GM18502 (cell line): ENCODE results near the gene OSBPL5.

ENCODE experiments used
- ATAC-seq: cut with Tn5 transposase; IDR thresholded peaks from one replicate; pipeline ENCODE4 v1.9.1; 2021; ENCODE audit warnings: mild to moderate bottlenecking; ENCODE audit not compliant: unreplicated experiment, poor library complexity

OSBPL5 gene

DNA sequence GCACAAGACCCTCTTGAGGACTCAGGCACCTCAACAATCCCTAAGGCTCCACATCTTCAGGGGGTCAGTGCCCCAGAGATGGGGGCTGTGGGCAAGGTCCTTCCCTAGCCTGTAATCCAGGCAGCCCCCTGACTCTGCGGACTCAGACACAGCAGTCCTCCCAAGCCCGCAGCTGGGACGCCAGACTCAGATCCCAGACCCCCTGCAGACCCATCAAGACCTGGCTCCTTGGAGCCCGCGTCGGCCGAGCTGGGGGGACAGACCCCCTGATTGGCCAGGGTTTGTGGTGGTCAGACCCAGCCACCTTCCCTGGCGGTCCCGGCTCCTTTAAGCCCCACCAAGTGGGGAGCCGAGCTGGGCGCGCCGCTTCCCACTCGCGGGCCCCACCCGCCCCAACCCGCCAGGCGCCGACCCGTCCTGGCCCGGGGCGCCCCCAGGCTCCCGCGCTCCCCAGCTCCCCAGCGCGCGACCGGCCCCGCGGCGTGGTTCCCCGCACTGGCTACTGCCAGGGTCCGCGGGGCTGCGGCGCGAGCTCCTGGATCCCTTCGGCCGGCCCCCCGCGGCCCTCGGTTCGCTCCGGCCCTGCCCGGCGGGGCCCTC is 458 bp downstream of the OSBPL5 start:
- no peak for ATAC-seq

GRCh38 chr11:3164138-3164551 is 965 bp downstream of the OSBPL5 start:
- no peak for ATAC-seq

GRCh38 chr11:3163241-3163981 is 1.7 kb downstream of the OSBPL5 start:
- no peak for ATAC-seq

- no peak for ATAC-seq
These were observed 2.5 kb downstream of the OSBPL5 start for GRCh38 chr11:3162410-3163240.

DNA sequence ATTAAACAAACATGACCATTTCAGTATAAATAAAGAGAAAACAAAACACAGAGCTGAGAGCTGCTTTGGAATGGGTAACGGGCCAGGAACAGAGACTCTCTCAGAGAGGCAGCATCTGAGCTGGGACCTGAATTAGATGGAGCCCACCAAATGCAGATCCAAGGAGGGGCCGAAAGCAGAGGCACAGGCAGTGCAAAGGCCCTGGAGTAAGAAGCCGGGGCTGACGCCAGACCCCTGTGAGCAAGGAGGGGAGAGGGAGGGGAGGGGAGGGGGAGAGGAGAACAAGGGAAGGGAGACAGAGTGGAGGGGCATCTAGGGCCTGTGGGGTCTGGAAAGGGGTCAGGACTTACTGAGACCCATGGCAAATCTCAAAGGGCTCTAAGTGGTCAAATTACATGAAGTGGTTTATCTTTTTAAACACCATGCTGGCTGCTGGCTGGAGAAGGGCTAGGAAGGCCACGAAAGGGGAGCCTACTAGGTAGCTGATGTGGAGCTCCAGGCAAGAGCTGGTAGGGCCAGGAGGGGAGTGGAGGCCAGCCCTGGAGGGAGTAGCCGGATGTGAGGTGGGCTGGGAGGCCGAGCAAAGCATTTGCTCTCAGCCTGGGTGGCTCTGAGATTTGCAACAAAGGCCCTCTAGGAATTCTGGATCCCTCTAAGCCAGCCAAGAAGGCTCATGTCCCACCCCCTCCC is 3.2 kb downstream of the OSBPL5 start:
- ATAC-seq = no peak

- ATAC-seq = no peak
These were observed 3.8 kb downstream of the OSBPL5 start for GRCh38 chr11:3161309-3161708.

DNA sequence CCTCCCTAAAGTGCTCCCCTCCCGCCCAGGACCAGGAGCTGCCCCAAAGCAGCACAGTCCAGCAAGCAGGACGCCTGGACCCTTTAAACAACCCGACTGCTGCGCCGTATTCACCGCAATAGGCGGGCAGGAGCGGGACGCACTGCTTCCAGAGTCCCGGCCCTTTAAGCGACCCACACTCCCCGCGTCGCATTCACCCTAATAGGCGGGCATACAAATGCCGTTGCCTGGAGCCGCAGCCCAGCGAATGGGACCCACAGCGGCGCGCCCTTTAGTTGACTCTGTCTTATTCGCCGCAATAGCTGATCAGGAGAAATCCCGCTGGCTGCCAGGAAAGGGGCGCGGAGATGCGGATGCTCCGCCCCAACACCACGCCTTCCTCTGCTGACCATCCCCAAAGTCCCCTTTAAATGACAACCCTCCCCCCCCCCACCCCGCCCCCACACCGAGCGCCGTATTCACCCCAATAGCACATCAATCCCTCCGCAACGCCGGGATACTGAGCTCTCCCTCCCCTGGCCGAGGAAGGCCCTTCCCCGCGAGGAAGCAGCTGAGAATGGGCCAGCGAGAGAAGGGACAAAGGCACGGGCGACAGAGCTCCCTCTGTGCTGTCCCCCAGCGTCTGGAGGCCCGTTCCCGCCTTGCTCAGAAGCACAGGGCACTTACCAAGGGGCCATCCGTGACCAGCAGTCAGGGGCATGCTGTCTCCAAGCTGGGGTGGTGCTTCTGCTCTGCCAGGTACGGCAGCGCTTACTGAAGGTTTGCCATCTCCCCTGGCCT is 4.7 kb downstream of the OSBPL5 start:
- ATAC-seq = no peak

DNA sequence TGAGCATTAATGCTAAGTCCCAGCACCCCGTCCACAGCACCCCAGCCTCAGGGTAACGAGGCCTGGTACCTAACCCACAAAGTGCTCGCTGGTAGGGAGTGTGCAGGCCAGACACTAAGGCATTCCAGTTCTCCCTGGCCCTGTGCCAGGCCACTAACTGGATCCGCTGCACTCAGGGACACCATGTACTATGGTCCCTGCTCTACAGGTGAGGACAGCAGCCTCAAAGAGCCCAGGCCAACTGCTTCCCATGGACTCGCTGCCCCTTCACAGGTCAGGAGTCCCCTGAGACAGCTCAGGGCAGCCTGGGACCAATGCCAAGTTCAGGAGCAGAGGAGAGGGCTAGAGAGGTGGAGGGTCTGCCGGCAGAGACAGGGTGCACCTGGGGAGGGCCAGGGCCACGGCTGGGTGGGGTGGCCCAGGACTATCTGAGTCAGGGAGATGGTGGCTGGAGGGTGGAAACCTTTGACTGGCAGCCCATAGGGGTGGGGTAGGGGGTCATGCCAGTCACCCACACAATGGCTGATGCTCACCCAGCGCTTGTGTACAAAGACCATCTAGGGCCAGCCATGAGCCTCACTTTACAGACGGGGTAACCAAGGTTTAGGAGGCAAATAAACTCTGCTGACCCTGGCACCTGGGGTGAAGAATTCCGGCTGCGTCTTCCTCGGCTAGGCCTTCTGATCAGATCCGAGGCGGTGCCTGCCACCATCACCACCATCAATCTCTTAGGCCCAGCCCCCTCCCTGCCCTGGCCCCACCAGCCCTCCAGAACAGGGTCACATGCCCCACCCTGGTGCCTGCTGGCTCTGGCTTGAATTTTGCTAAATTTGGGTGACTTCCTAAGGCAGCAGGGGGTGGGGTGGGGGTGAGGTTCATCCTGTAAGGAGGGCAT is 5.6 kb downstream of the OSBPL5 start:
- no peak for ATAC-seq

DNA sequence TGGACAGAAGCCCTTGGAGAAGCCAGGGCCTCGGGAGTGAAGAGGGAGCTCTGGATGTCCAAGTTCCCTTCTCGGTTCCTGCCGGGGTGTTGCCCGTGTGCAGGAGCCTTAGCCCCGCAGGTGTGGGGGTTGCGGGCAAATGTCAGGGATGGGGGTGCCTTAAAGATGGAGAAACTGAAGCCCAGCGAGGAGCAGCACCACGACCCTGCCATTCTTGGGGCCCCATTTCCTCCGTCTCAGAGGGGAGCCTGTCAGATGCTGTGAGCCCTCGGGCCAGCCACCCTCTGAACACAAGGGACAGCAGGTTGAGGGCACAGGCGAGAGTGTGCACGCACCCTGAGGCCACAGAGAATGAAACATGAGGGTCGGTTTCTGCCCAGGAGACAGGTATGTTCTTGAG is 6.3 kb downstream of the OSBPL5 start:
- ATAC-seq = no peak

DNA sequence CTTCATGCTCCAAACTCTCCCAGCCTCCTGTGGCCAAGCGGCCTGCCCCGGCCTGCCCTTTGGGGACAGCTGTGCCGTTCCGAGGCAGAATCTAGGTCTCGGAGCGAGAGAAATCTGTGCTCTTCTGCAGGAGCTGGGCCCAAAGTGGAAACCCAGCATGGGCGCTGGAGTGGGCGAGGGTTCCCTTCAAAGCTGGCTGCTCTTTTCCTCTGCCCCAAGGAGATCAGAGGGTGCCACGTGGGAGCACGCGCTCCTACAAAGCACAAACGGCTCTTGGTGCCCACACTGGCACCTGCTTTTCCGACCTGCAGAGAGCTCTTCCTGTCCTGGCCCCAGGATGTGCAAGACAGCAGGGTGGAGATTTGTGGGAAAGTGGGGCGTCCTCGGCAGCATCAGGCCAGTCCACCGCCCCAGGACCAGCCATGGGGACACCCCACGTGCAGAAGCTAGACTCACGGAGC is 6.9 kb downstream of the OSBPL5 start:
- no peak for ATAC-seq

DNA sequence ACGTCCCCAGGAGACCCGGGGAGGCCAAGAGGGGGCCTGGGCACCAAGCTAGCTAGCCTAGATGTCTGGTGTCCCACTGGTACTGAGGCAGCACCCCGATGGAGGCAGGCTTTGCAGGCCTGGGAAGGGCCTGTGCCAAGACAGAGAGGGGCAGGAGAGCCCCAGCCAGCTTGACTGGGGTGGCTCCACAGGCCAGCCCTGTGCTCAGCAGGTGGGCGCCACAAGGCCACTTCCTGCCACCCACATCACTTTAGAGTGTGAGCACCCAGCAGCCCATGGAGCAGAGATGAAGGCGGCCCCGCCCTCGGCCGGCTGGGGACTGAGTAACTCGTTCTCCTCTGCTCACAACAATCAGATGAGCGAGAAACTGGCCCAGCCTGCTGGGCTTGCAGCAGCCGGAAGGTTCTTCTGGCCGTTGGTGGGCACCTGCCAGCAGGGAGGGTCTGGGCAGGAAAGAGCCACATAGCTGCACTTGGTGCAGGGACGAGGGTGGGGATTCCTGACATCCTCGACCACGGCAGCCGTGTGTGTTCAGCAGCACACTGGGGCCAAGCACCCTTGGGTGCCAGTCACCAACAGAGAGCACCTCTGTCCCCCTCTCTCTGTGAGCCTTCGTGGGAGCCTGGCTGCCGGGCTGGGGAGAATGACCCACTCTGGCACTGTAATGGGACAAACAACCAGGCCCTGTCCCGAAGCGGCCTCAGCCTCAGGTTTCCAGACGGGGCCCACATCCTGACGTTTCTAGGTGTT is 7.6 kb downstream of the OSBPL5 start:
- no peak for ATAC-seq

DNA sequence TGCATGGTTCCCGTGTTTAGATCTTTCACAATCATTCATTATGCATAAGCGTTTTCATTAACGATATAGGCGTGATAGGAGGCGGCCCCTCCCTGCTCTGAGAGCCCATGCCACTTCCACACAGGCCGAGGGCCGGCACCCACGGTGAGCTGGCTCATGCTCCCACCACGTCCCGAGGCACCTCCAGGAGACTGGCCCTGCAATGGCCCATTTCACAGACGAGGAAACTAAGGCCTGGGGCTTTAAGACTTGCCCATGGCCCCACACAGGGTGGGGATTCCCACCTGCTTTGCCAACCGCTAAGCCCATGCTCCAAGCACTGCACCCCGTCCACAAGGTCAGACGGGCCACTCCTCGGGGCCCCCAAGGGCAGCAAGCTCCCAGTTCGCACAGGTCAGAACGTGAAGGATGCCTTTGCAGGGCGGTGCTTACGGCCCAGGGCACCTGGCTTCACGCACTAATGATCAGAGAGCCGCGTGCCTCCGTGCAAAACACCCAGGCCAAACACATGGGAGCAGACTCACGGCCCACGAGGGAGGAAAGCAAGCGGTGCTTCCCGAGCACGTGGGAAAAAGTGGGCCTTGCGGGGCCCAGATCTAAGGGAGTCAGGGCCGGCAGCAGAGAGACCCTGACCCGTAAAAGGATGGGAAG is 8.3 kb downstream of the OSBPL5 start:
- no peak for ATAC-seq

GRCh38 chr11:3156282-3156660 is 8.8 kb downstream of the OSBPL5 start:
- ATAC-seq = no peak

- no peak for ATAC-seq
These were observed 9.3 kb downstream of the OSBPL5 start for GRCh38 chr11:3155691-3156258.

GRCh38 chr11:3155216-3155615 is 9.9 kb downstream of the OSBPL5 start:
- no peak for ATAC-seq

- ATAC-seq = no peak
These were observed 11.0 kb downstream of the OSBPL5 start for GRCh38 chr11:3154001-3154599.

DNA sequence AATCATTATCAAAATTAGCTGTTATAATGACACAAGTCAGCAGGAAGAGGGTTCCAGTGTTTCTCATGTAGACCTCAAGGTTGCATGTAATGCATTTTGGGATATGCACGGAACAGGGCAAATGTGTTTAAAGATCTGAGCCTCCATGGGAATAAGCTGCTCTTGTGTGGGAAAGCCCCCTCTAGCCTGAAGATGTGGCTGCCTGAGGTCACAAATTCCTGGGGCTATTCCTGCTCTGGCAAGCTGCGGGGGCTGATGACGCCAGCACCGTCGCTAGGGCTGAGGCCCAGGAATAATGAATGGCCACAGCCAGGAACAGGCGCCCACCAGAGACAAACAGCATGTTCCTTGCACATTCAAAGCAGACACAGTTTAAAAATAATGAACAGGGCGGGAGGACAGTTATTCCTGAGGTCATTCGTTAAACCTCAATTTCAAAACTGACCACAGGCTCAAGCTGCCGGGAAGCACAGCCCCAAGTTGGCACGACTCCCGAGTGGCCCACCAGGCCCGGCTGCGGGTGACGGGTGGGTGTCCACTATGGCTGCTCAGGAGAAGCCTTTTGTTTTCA is 11.7 kb downstream of the OSBPL5 start:
- no peak for ATAC-seq
